Astrocyte of the spinal cord (primary cell): Measurements from ENCODE around the gene STX10.
"Not testable (repeated sequence)": the region's sequence is repeated elsewhere in the genome, so short reads cannot be mapped to it uniquely, and the experiment has no call there.

ENCODE experiments used
- DNase-seq: peaks from one replicate; pipeline ENCODE4 v3.0.0; 2011; ENCODE audit warnings: low read depth, low spot score
- H3K4me3 ChIP-seq: 2 replicates; pipeline ENCODE4 v1.5.1; 2011; ENCODE audit warnings: low read depth, mild to moderate bottlenecking, low read length, moderate library complexity
- CTCF ChIP-seq: IDR thresholded peaks from 2 replicates; pipeline ENCODE4 v1.5.1; 2012; ENCODE audit warnings: low read depth, mild to moderate bottlenecking, low read length, inconsistent platforms
- in situ Hi-C: cut with HindIII; loops from 2 replicates; pipeline ENCODE4 v1.10.0; 2017; ENCODE audit warnings: low sequenced_read_pairs

STX10 gene

GRCh38 chr19:13181747-13182388, 31.7 kb upstream of the STX10 start:
- TF ChIP-seq CTCF, result no peak
- in situ Hi-C loops, result no loop called here
- DNase-seq, result peak; percentile 64
- H3K4me3 ChIP-seq, result no peak overlapping the region

- H3K4me3 ChIP-seq, DNase-seq, in situ Hi-C loops: not testable (repeated sequence)
These were observed 28.1 kb upstream of the STX10 start for GRCh38 chr19:13178291-13178690.

- DNase-seq, H3K4me3 ChIP-seq, in situ Hi-C loops: not testable (repeated sequence)
These were observed 27.4 kb upstream of the STX10 start for GRCh38 chr19:13177584-13177983.

- in situ Hi-C loops, result no loop called here
- TF ChIP-seq CTCF, result no peak
- DNase-seq, result peak; percentile 62
- no peak overlapping the region for H3K4me3 ChIP-seq
These were observed 26.2 kb upstream of the STX10 start for GRCh38 chr19:13176345-13176744.

GRCh38 chr19:13173139-13173737, 23.1 kb upstream of the STX10 start:
- no peak for TF ChIP-seq CTCF
- no peak overlapping the region for H3K4me3 ChIP-seq
- in situ Hi-C loops, result no loop called here
- no peak for DNase-seq

- DNase-seq, result peak; percentile 82
- no peak overlapping the region for H3K4me3 ChIP-seq
- TF ChIP-seq CTCF, result no peak
- in situ Hi-C loops, result no loop called here
These were observed 22.4 kb upstream of the STX10 start for GRCh38 chr19:13172346-13173138.

GRCh38 chr19:13171146-13171545, 21.0 kb upstream of the STX10 start:
- in situ Hi-C loops, result no loop called here
- no peak for TF ChIP-seq CTCF
- DNase-seq, result no peak
- H3K4me3 ChIP-seq, result no peak overlapping the region
